ENCODE data around the gene KLHDC8A. TPM values are rescaled to one million over a fixed set of nuclear protein-coding genes. Genes with fewer than 3 reads are reported as not detected.

Gene KLHDC8A
- total RNA-seq, 2 donors from 2014 or later: 0.38 to 0.53 TPM

DNA sequence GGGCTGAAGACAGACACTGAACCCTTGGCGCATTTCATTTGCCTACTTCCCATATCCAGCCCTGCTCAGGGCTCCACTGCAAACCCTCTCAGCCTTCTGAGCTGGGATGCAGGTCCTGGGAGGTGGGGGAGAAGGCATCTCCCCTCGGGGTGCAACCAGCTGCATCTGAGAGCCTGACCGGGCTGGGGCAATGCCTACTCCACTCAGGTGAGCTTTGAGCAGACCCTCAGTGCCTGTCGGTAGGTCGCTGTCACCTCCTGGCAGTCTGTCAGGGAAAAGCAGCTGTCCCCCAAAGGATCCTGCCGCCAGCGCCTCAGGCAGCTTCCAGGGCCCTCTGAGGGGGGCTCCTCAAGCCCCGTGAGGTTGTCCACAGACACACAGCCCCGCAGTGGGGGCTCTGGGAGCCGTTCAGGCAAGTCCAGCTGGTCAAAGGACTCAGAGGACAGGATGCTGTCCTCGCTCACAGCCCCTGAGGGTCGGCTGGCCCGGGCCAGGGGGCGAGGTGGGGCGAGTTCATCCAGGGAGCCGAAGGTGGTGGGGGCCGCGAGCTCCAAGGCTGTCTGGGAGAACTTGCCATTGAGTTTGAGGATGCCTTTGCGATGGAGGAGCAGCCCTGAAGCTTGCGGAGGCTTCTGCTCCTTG is 53.4 kb downstream of the KLHDC8A start:
- Histone ChIP-seq H3K4me3 (ENCODE audit: low read length) (no peak overlapping the region), H3K9me3 (ENCODE audit: control insufficient read depth, low read length) (no peaks in the 10 kb centered on the region), H3K4me1 (ENCODE audit: control insufficient read depth, insufficient read depth, low read length) (peaks cover 16% of the 10 kb centered on the region), H3K9ac (ENCODE audit: extremely low read depth, low read length, poor library complexity, severe bottlenecking) (no peak overlapping the region), H3K36me3 (ENCODE audit: control insufficient read depth, insufficient read depth, low read length) (peaks cover 57% of the 10 kb centered on the region), H3K27me3 (ENCODE audit: control insufficient read depth, insufficient read depth, low read length, poor library complexity, severe bottlenecking) (no peaks in the 10 kb centered on the region), H3K27ac (ENCODE audit: low read depth, low read length) (peak overlapping the region; percentile 80)
- no peak overlapping the region for H3K4me3 Mint-ChIP-seq
- H3K27ac Mint-ChIP-seq: peak overlapping the region; percentile 64
- 92 to 94% methylated on average over 11 to 20 of the region's 20 CpGs for WGBS, 2 experiments (ENCODE audit: insufficient coverage in 1 of 2, insufficient read length in 1 of 2)
- H3K9me3 Mint-ChIP-seq: no peaks in the 10 kb centered on the region
- peaks cover 51% of the 10 kb centered on the region for H3K36me3 Mint-ChIP-seq (ENCODE audit: low read depth)
- no peak for DNase-seq
- H3K27me3 Mint-ChIP-seq (ENCODE audit: insufficient read depth): no peaks in the 10 kb centered on the region
- TF ChIP-seq, protein P1, sequence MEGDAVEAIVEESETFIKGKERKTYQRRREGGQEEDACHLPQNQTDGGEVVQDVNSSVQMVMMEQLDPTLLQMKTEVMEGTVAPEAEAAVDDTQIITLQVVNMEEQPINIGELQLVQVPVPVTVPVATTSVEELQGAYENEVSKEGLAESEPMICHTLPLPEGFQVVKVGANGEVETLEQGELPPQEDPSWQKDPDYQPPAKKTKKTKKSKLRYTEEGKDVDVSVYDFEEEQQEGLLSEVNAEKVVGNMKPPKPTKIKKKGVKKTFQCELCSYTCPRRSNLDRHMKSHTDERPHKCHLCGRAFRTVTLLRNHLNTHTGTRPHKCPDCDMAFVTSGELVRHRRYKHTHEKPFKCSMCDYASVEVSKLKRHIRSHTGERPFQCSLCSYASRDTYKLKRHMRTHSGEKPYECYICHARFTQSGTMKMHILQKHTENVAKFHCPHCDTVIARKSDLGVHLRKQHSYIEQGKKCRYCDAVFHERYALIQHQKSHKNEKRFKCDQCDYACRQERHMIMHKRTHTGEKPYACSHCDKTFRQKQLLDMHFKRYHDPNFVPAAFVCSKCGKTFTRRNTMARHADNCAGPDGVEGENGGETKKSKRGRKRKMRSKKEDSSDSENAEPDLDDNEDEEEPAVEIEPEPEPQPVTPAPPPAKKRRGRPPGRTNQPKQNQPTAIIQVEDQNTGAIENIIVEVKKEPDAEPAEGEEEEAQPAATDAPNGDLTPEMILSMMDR (conservative IDR thresholded peaks at IDR 0.05): no peak
- peaks cover 30% of the 10 kb centered on the region for H3K4me1 Mint-ChIP-seq

DNA sequence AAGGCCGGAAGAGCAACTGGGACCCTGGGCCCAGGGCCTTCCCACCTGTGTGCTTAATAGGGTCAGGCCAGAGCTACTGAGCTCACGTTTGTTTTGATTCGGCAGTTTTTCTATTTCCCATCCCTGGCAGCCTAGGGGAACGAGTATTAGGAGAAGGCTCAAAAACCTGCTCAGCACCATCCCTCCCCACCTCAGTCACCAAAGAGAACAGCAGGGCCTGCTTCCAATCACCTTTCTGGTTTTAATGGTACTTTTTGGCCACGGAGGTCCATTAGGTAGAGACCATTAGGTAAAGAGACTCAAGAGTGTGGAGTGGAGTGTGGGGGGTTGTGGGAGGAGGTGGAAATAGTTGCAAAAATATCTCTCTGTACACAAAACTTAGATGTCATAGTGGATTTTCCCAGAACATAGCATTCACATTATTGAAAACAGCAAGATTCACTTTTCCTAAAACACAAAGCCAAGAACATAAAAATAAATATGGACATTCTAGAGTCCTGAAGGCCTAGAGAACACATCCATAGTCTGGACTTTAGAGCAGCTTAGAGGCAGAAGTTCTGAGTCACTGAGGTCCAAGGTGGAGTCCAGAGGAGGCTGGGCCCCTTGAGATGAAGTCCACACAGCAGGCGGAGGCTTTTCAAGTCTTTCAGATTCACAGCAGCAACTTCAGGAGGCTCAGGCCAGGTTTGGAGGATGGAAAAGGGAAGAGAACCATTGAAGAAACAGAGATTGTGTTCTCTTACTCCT is 54.7 kb downstream of the KLHDC8A start:
- H3K4me3 Mint-ChIP-seq: peak overlapping the region; percentile 48
- H3K4me1 Mint-ChIP-seq: peaks cover 38% of the 10 kb centered on the region
- WGBS, 2 experiments (ENCODE audit: insufficient coverage in 1 of 2, insufficient read length in 1 of 2): 0 to 22% methylated on average over 3 to 6 of the region's 6 CpGs

DNA sequence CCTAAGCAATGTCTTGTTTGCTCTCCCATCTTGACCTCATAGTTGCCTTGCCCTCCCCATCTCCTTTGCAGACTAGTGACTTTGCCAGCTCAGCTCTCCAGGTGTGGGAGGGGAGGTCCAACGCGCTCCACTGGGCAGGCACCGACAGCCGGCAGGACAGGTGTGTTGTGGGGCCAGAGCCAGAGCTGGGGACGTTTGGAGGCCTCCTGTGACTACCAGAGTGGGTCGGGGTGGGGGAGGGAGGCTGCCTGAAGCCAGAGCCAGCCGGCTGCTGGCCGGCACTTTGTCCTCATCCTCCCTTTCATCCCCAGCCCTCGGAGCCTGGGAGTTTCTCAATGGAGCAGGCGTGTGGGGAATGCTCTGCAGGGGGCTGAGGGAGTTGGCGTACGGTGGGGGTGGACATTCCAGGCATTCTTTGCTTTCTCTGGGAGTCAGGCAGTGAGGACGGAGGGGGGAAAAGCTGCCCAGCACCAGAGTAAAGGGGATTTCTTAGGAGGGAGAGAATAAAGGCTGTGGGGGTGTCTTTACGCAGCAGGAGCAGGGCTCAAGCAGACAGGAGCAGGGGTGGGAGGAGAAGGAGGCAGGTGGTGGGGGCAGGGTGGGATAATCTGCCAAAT is 55.4 kb downstream of the KLHDC8A start:
- H3K27me3 ChIP-seq (ENCODE audit: control insufficient read depth, insufficient read depth, low read length, poor library complexity, severe bottlenecking): no peaks in the 10 kb centered on the region
- H3K9ac ChIP-seq (ENCODE audit: extremely low read depth, low read length, poor library complexity, severe bottlenecking): peak overlapping the region; percentile 96
- H3K4me3 ChIP-seq (ENCODE audit: low read length): peak overlapping the region; percentile 16
- DNase-seq: peak; percentile 99
- 0% methylated on average over 5 to 14 of the region's 14 CpGs for whole genome bisulfite sequencing, 2 experiments (ENCODE audit: insufficient coverage in 1 of 2, insufficient read length in 1 of 2)
- no peaks in the 10 kb centered on the region for H3K9me3 ChIP-seq (ENCODE audit: control insufficient read depth, low read length)
- Mint-ChIP-seq H3K9me3 (no peaks in the 10 kb centered on the region), H3K27me3 (ENCODE audit: insufficient read depth) (no peaks in the 10 kb centered on the region), H3K4me3 (peak overlapping the region; percentile 48), H3K27ac (peak overlapping the region; percentile 99), H3K4me1 (peaks cover 39% of the 10 kb centered on the region), H3K36me3 (ENCODE audit: low read depth) (peaks cover 32% of the 10 kb centered on the region)
- TF ChIP-seq, protein P1 (conservative IDR thresholded peaks at IDR 0.05): no peak
- H3K36me3 ChIP-seq (ENCODE audit: control insufficient read depth, insufficient read depth, low read length): peaks cover 36% of the 10 kb centered on the region
- peaks cover 21% of the 10 kb centered on the region for H3K4me1 ChIP-seq (ENCODE audit: control insufficient read depth, insufficient read depth, low read length)
- H3K27ac ChIP-seq (ENCODE audit: low read depth, low read length): peak overlapping the region; percentile 100

More for the DNA sequence above, 54.7 kb downstream of the KLHDC8A start:
- H3K27ac ChIP-seq (ENCODE audit: low read depth, low read length): peak overlapping the region; percentile 100
- H3K27me3 ChIP-seq (ENCODE audit: control insufficient read depth, insufficient read depth, low read length, poor library complexity, severe bottlenecking): no peaks in the 10 kb centered on the region
- peaks cover 21% of the 10 kb centered on the region for H3K4me1 ChIP-seq (ENCODE audit: control insufficient read depth, insufficient read depth, low read length)
- Mint-ChIP-seq H3K27ac (peak overlapping the region; percentile 99), H3K9me3 (no peaks in the 10 kb centered on the region), H3K27me3 (ENCODE audit: insufficient read depth) (no peaks in the 10 kb centered on the region), H3K36me3 (ENCODE audit: low read depth) (peaks cover 39% of the 10 kb centered on the region)
- DNase-seq: no peak
- TF ChIP-seq, protein P1 (conservative IDR thresholded peaks at IDR 0.05): no peak
- H3K9ac ChIP-seq (ENCODE audit: extremely low read depth, low read length, poor library complexity, severe bottlenecking): peak overlapping the region; percentile 96
- H3K36me3 ChIP-seq (ENCODE audit: control insufficient read depth, insufficient read depth, low read length): peaks cover 43% of the 10 kb centered on the region
- H3K9me3 ChIP-seq (ENCODE audit: control insufficient read depth, low read length): no peaks in the 10 kb centered on the region
- peak overlapping the region; percentile 16 for H3K4me3 ChIP-seq (ENCODE audit: low read length)
